IMR-90 (cell line): Measurements from ENCODE around the gene ITGB1. TPM values are rescaled to one million over a fixed set of nuclear protein-coding genes. Genes with fewer than 3 reads are reported as not detected.

ENCODE experiments used
- ATAC-seq: fragments of 200-7000 bp; cut with Tn5 transposase; 2 replicates; pipeline ENCODE4 v1.9.1; 2020; ENCODE audit warnings: low read depth, mild to moderate bottlenecking, moderate library complexity
- BruUV-seq: library from RNA; stranded (reverse); fragments of 400-500 nt; replicated peaks from 2 replicates; lab custom pipeline; 2021; lab: Mats Ljungman, UMichigan
- CTCF ChIA-PET: fragments of 300-600 bp; formaldehyde crosslinking; extraction: SDS; loops from one replicate; lab custom pipeline; 2021; ENCODE audit warnings: antibody characterized with exemption; lab: Yijun Ruan, JAX
- POLR2A ChIA-PET: fragments of 300-600 bp; sonication (Branson Sonifier 250); formaldehyde crosslinking; loops from one replicate; lab custom pipeline; 2022; ENCODE audit warnings: antibody characterized with exemption; ENCODE audit not compliant: unreplicated experiment; lab: Charles Lee
- DNase-seq: peaks from one replicate; pipeline ENCODE4 v3.0.0; 2013
- H2AFZ ChIP-seq: replicated peaks from 2 replicates; pipeline ENCODE3; 2013; ENCODE audit warnings: low read length, mild to moderate bottlenecking; ENCODE audit not compliant: poor library complexity
- H2AK5ac ChIP-seq: 2 replicates; pipeline ENCODE4 v1.6.1; 2013; ENCODE audit warnings: low read depth, low read length, inconsistent platforms
- H2AK9ac ChIP-seq: replicated peaks from 2 replicates; pipeline ENCODE3; 2013; ENCODE audit warnings: mild to moderate bottlenecking, low read depth, low read length, moderate library complexity; ENCODE audit not compliant: poor library complexity
- H2BK120ac ChIP-seq: 2 replicates; pipeline ENCODE4 v1.6.1; 2013; ENCODE audit warnings: low read depth, low read length, inconsistent platforms
- H2BK15ac ChIP-seq: 3 replicates; pipeline ENCODE4 v1.6.1; 2013; ENCODE audit warnings: low read depth, low read length, inconsistent platforms
- H2BK20ac ChIP-seq: 2 replicates; pipeline ENCODE4 v1.6.1; 2013; ENCODE audit warnings: low read depth, mild to moderate bottlenecking, inconsistent platforms, low read length, moderate library complexity
- H2BK5ac ChIP-seq: 2 replicates; pipeline ENCODE4 v1.6.1; 2013; ENCODE audit warnings: mild to moderate bottlenecking, low read depth, low read length, inconsistent platforms; ENCODE audit not compliant: poor library complexity, severe bottlenecking
- H3K14ac ChIP-seq: replicated peaks from 2 replicates; pipeline ENCODE4 v1.6.1; 2013; ENCODE audit warnings: low read depth, low read length, inconsistent platforms
- H3K18ac ChIP-seq: 2 replicates; pipeline ENCODE4 v1.6.1; 2013; ENCODE audit warnings: low read depth, low read length, control low read depth
- H3K23ac ChIP-seq: 2 replicates; pipeline ENCODE4 v1.6.1; 2013; ENCODE audit warnings: low read depth, low read length, inconsistent platforms
- H3K27ac ChIP-seq: 2 replicates; pipeline ENCODE4 v1.5.1; 2013; ENCODE audit warnings: mild to moderate bottlenecking, control low read depth, low read length; ENCODE audit not compliant: insufficient read depth
- H3K27me3 ChIP-seq: 2 replicates; pipeline ENCODE4 v1.6.1; 2013; ENCODE audit warnings: low read length; ENCODE audit not compliant: control insufficient read depth, insufficient read depth
- H3K36me3 ChIP-seq: 2 replicates; pipeline ENCODE4 v1.6.1; 2013; ENCODE audit warnings: low read length, mixed read lengths; ENCODE audit not compliant: control insufficient read depth, insufficient read depth
- H3K4ac ChIP-seq: 2 replicates; pipeline ENCODE4 v1.6.1; 2013; ENCODE audit warnings: low read depth, low read length, inconsistent platforms
- H3K4me1 ChIP-seq: 2 replicates; pipeline ENCODE4 v1.6.1; 2013; ENCODE audit warnings: low read length, mixed read lengths; ENCODE audit not compliant: control insufficient read depth, insufficient read depth
- H3K4me2 ChIP-seq: 2 replicates; pipeline ENCODE4 v1.6.1; 2013; ENCODE audit warnings: low read depth, mild to moderate bottlenecking, control low read depth, low read length, moderate library complexity
- H3K4me3 ChIP-seq: 2 replicates; pipeline ENCODE4 v1.5.1; 2013; ENCODE audit warnings: low read depth, mild to moderate bottlenecking, control low read depth, low read length, moderate library complexity; ENCODE audit not compliant: insufficient read depth
- H3K56ac ChIP-seq: 2 replicates; pipeline ENCODE4 v1.6.1; 2013; ENCODE audit warnings: low read length, inconsistent platforms; ENCODE audit not compliant: insufficient read depth; ENCODE audit errors: extremely low read depth
- H3K79me1 ChIP-seq, 2 experiments: 2 replicates each; pipeline ENCODE4 v1.6.1; 2013; ENCODE audit warnings: low read length in 2 of 2, inconsistent platforms in 1 of 2, low read depth in 1 of 2
- H3K9ac ChIP-seq: 2 replicates; pipeline ENCODE4 v1.6.1; 2013; ENCODE audit warnings: low read depth, low read length, control low read depth
- H3K9me1 ChIP-seq: 2 replicates; pipeline ENCODE4 v1.6.1; 2013; ENCODE audit warnings: low read length, inconsistent platforms; ENCODE audit not compliant: insufficient read depth
- H3K9me3 ChIP-seq: 2 replicates; pipeline ENCODE4 v1.6.1; 2013; ENCODE audit warnings: low read length; ENCODE audit not compliant: control insufficient read depth, insufficient read depth
- H4K20me1 ChIP-seq: 2 replicates; pipeline ENCODE4 v1.6.1; 2013; ENCODE audit warnings: low read length, inconsistent platforms; ENCODE audit not compliant: insufficient read depth
- H4K5ac ChIP-seq: 2 replicates; pipeline ENCODE4 v1.6.1; 2013; ENCODE audit warnings: mild to moderate bottlenecking, low read depth, low read length, control low read depth
- H4K8ac ChIP-seq, 2 experiments: 2 replicates each; pipeline ENCODE4 v1.6.1; 2013; ENCODE audit warnings: low read depth in 2 of 2, low read length in 2 of 2, control low read depth in 1 of 2, inconsistent platforms in 1 of 2
- H4K91ac ChIP-seq: 2 replicates; pipeline ENCODE4 v1.6.1; 2013; ENCODE audit warnings: low read depth, low read length, inconsistent platforms; ENCODE audit not compliant: insufficient read depth
- BHLHE40 ChIP-seq: fragments of 150-350 bp; IDR thresholded peaks from 2 replicates; pipeline ENCODE4 v1.6.1; 2016; ENCODE audit warnings: mild to moderate bottlenecking, low read depth, low read length
- CEBPB ChIP-seq: IDR thresholded peaks from 2 replicates; pipeline ENCODE4 v1.6.1; 2012; ENCODE audit warnings: low read depth, low read length, improper control_type of control experiment
- CHD1 ChIP-seq: IDR thresholded peaks from 2 replicates; pipeline ENCODE4 v1.6.1; 2012; ENCODE audit warnings: low read depth, low read length, improper control_type of control experiment
- CTCF ChIP-seq: conservative IDR thresholded peaks from 2 replicates; pipeline ENCODE4 v1.5.1; 2012; ENCODE audit warnings: mild to moderate bottlenecking, low read depth, low read length, improper control_type of control experiment
- ELK1 ChIP-seq: fragments of 150-350 bp; IDR thresholded peaks from 2 replicates; pipeline ENCODE4 v1.6.1; 2016; ENCODE audit warnings: low read depth, mild to moderate bottlenecking, low read length, moderate library complexity, borderline replicate concordance
- FOS ChIP-seq: fragments of 150-350 bp; IDR thresholded peaks from 2 replicates; pipeline ENCODE4 v1.6.1; 2016; ENCODE audit warnings: low read depth, low read length
- MAFK ChIP-seq: IDR thresholded peaks from 2 replicates; pipeline ENCODE4 v1.6.1; 2012; ENCODE audit warnings: low read depth, low read length, improper control_type of control experiment
- MAZ ChIP-seq: IDR thresholded peaks from 2 replicates; pipeline ENCODE4 v1.6.1; 2012; ENCODE audit warnings: low read depth, mild to moderate bottlenecking, low read length, improper control_type of control experiment, moderate library complexity, borderline replicate concordance
- MXI1 ChIP-seq: IDR thresholded peaks from 2 replicates; pipeline ENCODE4 v1.6.1; 2012; ENCODE audit warnings: low read depth, mild to moderate bottlenecking, low read length, moderate library complexity, borderline replicate concordance
- NFE2L2 ChIP-seq: fragments of 150-350 bp; IDR thresholded peaks from 2 replicates; pipeline ENCODE4 v1.6.1; 2016; ENCODE audit warnings: low read depth, mild to moderate bottlenecking, low read length
- POLR2A ChIP-seq: IDR thresholded peaks from 2 replicates; pipeline ENCODE4 v1.6.1; 2012; ENCODE audit warnings: mild to moderate bottlenecking, low read depth, low read length
- RAD21 ChIP-seq: IDR thresholded peaks from 2 replicates; pipeline ENCODE4 v1.6.1; 2012; ENCODE audit warnings: low read length, improper control_type of control experiment
- RCOR1 ChIP-seq: IDR thresholded peaks from 2 replicates; pipeline ENCODE4 v1.6.1; 2012; ENCODE audit warnings: mild to moderate bottlenecking, low read length, improper control_type of control experiment; ENCODE audit not compliant: insufficient replicate concordance
- RFX5 ChIP-seq: IDR thresholded peaks from 2 replicates; pipeline ENCODE4 v1.8.0; 2012; ENCODE audit warnings: low read depth, mild to moderate bottlenecking, low read length, moderate library complexity
- SMC3 ChIP-seq: fragments of 150-350 bp; IDR thresholded peaks from 2 replicates; pipeline ENCODE4 v1.6.1; 2016; ENCODE audit warnings: low read depth, mild to moderate bottlenecking, antibody characterized with exemption, low read length, moderate library complexity
- USF2 ChIP-seq: fragments of 150-350 bp; IDR thresholded peaks from 2 replicates; pipeline ENCODE4 v1.6.1; 2017; ENCODE audit warnings: mild to moderate bottlenecking, antibody characterized with exemption, low read length, low read depth
- WGBS, 2 experiments: methylation state at CpG; one replicate each; pipeline versions ENCODE4 v1.1.5 to v1.1.7; 2013; ENCODE audit warnings: missing lambda C conversion rate in 2 of 2; ENCODE audit not compliant: insufficient read length in 1 of 2; ENCODE audit errors: extremely low coverage in 2 of 2; 5-methylcytosine and 5-hydroxymethylcytosine counted together
- dilution Hi-C: fragments of 300-500 bp; cut with HindIII; formaldehyde crosslinking; loops from one replicate; pipeline ENCODE4 v1.14.3; 2018; ENCODE audit warnings: low sequenced_read_pairs; ENCODE audit not compliant: unreplicated experiment
- in situ Hi-C: fragments of 300-500 bp; cut with MboI; formaldehyde crosslinking; loops from 3 replicates; pipeline ENCODE4 v1.14.3; 2019; ENCODE audit warnings: low sequenced_read_pairs, inconsistent platforms, mixed read lengths
- intact Hi-C: fragments of 100-400 bp; cut with micrococcal nuclease; formaldehyde crosslinking; loops from 2 replicates; pipeline ENCODE4 v1.10.0; 2022
- polyA plus RNA-seq, 3 experiments: library from polyadenylated mRNA; depleted of rRNA; stranded (reverse); fragments of >200 nt; gene quantifications; 2 replicates each; pipeline ENCODE4 v1.2.3, GENCODE V29; 2012; ENCODE audit warnings: low replicate concordance in 1 of 3
- total RNA-seq: library from RNA; depleted of rRNA; stranded (reverse); fragments of >200 nt; gene quantifications from 2 replicates; pipeline ENCODE4 v1.2.3, GENCODE V29; 2012

ITGB1 gene
- total and polyA plus RNA-seq, 2 of the 4 experiments (the other 2 are of a cell fraction): 1,331 to 2,066 TPM

DNA sequence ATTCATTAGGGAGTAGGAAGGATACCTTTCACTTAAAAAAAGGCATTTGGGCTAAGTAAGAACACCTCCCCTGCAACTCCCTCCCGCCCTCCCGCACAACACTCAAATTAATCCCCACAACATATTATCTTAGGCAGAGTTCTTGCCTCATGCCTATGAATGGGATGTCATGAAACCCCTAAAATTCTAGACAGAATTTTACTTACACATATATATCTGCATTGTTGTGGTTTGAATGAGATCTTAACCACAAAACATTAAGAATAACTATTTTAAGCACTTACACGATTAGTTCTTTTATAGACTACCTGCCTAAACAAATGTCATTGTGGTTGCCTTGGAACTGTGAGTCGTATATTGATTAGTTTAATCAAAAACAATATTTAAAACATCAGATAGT is 4.5 kb upstream of the ITGB1 start:
- BruUV-seq: no TSS peak
- dilution Hi-C loops: no loop called here

More for the DNA sequence above, 4.5 kb upstream of the ITGB1 start:
- H3K9me1 ChIP-seq: peaks cover 4% of the 10 kb centered on the region
- H3K4me2 ChIP-seq: peak overlapping the region; percentile 19; the same call in 1 of the 2 replicates
- POLR2A ChIA-PET: no interaction called here
- H3K79me1 ChIP-seq: peaks cover 7 to 30% of the 10 kb centered on the region in 2 experiments; a peak in 2 of 4 replicates
- no peak overlapping the region for H4K5ac ChIP-seq
- H2BK20ac ChIP-seq: peak overlapping the region; percentile 82; the same call in 1 of the 2 replicates
- no peak overlapping the region for H2AFZ ChIP-seq
- no peaks in the 10 kb centered on the region for H3K9me3 ChIP-seq
- peak overlapping the region; percentile 8; the same call in 1 of the 2 replicates for H4K91ac ChIP-seq
- H2BK120ac ChIP-seq: peak overlapping the region; percentile 96
- CTCF ChIA-PET: no interaction called here
- H4K20me1 ChIP-seq: peaks cover under 1% of the 10 kb centered on the region; the same call in 1 of the 2 replicates
- peaks cover 10% of the 10 kb centered on the region for H3K4me1 ChIP-seq
- peak overlapping the region; percentile 98; the same call in 1 of the 2 replicates for H3K23ac ChIP-seq
- H2AK5ac ChIP-seq: peak overlapping the region; percentile 86; the same call in 1 of the 2 replicates
- in situ Hi-C loops (no loop called here), intact Hi-C loops (loop anchor here (1.0 kb wide), 1 partner anchor 43 kb away; no protein-coding TSS in a partner anchor)
- H3K27me3 ChIP-seq: no peaks in the 10 kb centered on the region
- H3K4ac ChIP-seq: peak overlapping the region; percentile 93; the same call in 1 of the 2 replicates
- no peak overlapping the region for H2AK9ac ChIP-seq
- H3K27ac ChIP-seq: peak overlapping the region; percentile 71; the same call in 1 of the 2 replicates
- H3K9ac ChIP-seq: peak overlapping the region; percentile 56; the same call in 1 of the 2 replicates
- H3K4me3 ChIP-seq: peak overlapping the region; percentile 5; the same call in 1 of the 2 replicates
- ATAC-seq (no peak), DNase-seq (no peak)
- H3K56ac ChIP-seq: peak overlapping the region; percentile 94
- no CpG with 5 or more reads among the region's 4 CpGs for WGBS, 2 experiments
- H3K18ac ChIP-seq: peak overlapping the region; percentile 84
- peak overlapping the region; percentile 97 for H2BK5ac ChIP-seq
- peak overlapping the region; percentile 38 for H3K14ac ChIP-seq
- no peaks in the 10 kb centered on the region for H3K36me3 ChIP-seq
- H2BK15ac ChIP-seq: peak overlapping the region; percentile 89; the same call in 2 of the 3 replicates
- TF ChIP-seq MAZ (no peak), SMC3 (no peak), FOS (no peak), RCOR1 (no peak), ELK1 (no peak), USF2 (no peak), CHD1 (no peak), CTCF (no peak), RAD21 (no peak), BHLHE40 (no peak), CEBPB (no peak), RFX5 (no peak), POLR2A (no peak), MXI1 (no peak), MAFK (no peak), NFE2L2 (no peak)
- peak overlapping the region; percentile 10 to 97; a peak in 3 of 4 replicates for H4K8ac ChIP-seq
